ENCODE data around the gene SAMHD1. TPM values are rescaled to one million over a fixed set of nuclear protein-coding genes. Genes with fewer than 3 reads are reported as not detected.

SAMHD1 gene
- polyA plus RNA-seq, 1 of the 3 experiments (the other 2 are of a cell fraction): 5.9 TPM

GRCh38 chr20:36878941-36879340, 72.6 kb downstream of the SAMHD1 start:
- Histone ChIP-seq H4K20me1 (ENCODE audit: insufficient read depth) (no peaks in the 10 kb centered on the region), H3K27ac (ENCODE audit: low read depth in 2 of 2, low read length in 1 of 2) (no peak overlapping the region), H3K27me3 (ENCODE audit: insufficient read depth) (no peaks in the 10 kb centered on the region), H3K4me1 (ENCODE audit: control insufficient read depth in 1 of 2, insufficient read depth in 2 of 2, low read depth in 1 of 2, low read length in 1 of 2) (no peaks in the 10 kb centered on the region), H3F3A (replicated peaks; ENCODE audit: insufficient read depth) (no peaks in the 10 kb centered on the region), H3K9ac (no peak overlapping the region), H3K9me2 (no peaks in the 10 kb centered on the region), H3K9me3 (no peaks in the 10 kb centered on the region), H3K4me3 (ENCODE audit: low read depth in 2 of 2, low read length in 1 of 2) (no peak overlapping the region), H3K4me2 (no peak overlapping the region), H3K36me3 (replicated peaks in 1 of 2; ENCODE audit: control insufficient read depth in 1 of 2, insufficient read depth in 2 of 2, low read length in 1 of 2) (no peaks in the 10 kb centered on the region), H2AFZ (ENCODE audit: low read depth) (no peak overlapping the region), H3K79me2 (ENCODE audit: insufficient read depth) (no peaks in the 10 kb centered on the region)
- 88% methylated on average over 8 of the region's 10 CpGs for WGBS (ENCODE audit: low lambda C conversion rate)
- TF ChIP-seq NRF1 (IDR thresholded peaks at IDR 0.05; ENCODE audit: low read depth, low read length) (no peak), POLR2AphosphoS5 (IDR thresholded peaks at IDR 0.05; ENCODE audit: low read depth, low read length) (no peak), MAX (IDR thresholded peaks at IDR 0.05; ENCODE audit: low read depth) (no peak), FOSL2 (IDR thresholded peaks at IDR 0.05; ENCODE audit: borderline replicate concordance, low read depth) (no peak), REST (IDR thresholded peaks at IDR 0.05; ENCODE audit: low read depth, low read length) (no peak), NFIC (IDR thresholded peaks at IDR 0.05; ENCODE audit: borderline replicate concordance) (no peak), TEAD4 (IDR thresholded peaks at IDR 0.05; ENCODE audit: borderline replicate concordance, insufficient read depth) (no peak), JUND (IDR thresholded peaks at IDR 0.05) (no peak), TAF1 (IDR thresholded peaks at IDR 0.05; ENCODE audit: borderline replicate concordance, low read depth, low read length) (no peak), RCOR1 (IDR thresholded peaks at IDR 0.05; ENCODE audit: low read length) (no peak), TCF12 (IDR thresholded peaks at IDR 0.05) (no peak), MXI1 (IDR thresholded peaks at IDR 0.05; ENCODE audit: low read depth, low read length) (no peak), EZH2phosphoT487 (IDR thresholded peaks at IDR 0.05; ENCODE audit: borderline replicate concordance, low read depth) (no peak), FOXJ3 (CRISPR knock-in tag; IDR thresholded peaks at IDR 0.05) (no peak), FOXM1 (IDR thresholded peaks at IDR 0.05; ENCODE audit: low read depth) (no peak), USF1 (IDR thresholded peaks at IDR 0.05; ENCODE audit: borderline replicate concordance, low read depth) (no peak), SMC3 (IDR thresholded peaks at IDR 0.05; ENCODE audit: low read depth, low read length) (no peak), EP300 (IDR thresholded peaks at IDR 0.05; ENCODE audit: borderline replicate concordance in 1 of 2, low read depth in 1 of 2, low read length in 1 of 2) (no peak), RAD21 (IDR thresholded peaks at IDR 0.05; ENCODE audit: low read length) (no peak)
- ChIA-PET CTCF (interaction anchor here (0.6 to 3.3 kb wide), 3 partner anchors 9 to 391 kb away, joined by 3 to 26 read pairs (median 6); a partner anchor contains a TSS), POLR2A (interaction anchor here (0.6 kb wide), 1 partner anchor 10 kb away, joined by 4 read pairs; no protein-coding TSS in a partner anchor)
- DNase-seq: no peak
